Keratinocyte (primary cell): ENCODE measurements around the gene PRDX2. TPM values are rescaled to one million over a fixed set of nuclear protein-coding genes. Genes with fewer than 3 reads are reported as not detected.
A peak's percentile ranks its signal among the peaks of the same experiment; 100 is the strongest.

Experiments
- DNase-seq: peaks from one replicate; pipeline ENCODE4 v3.0.0-alpha.2; 2011; ENCODE audit warnings: low read depth, missing footprints, low spot score
- FAIRE-seq: peaks from 2 replicates; lab custom pipeline; 2011; peaks lifted over from hg19 to GRCh38; lab: Jason Lieb, UNC
- H2AFZ ChIP-seq: 2 replicates; pipeline ENCODE4 v1.6.0; 2012; ENCODE audit warnings: low read length, control low read depth, inconsistent platforms; ENCODE audit not compliant: control insufficient read depth
- H3K27ac ChIP-seq: 2 replicates; pipeline ENCODE4 v1.5.1; 2011; ENCODE audit warnings: low read length; ENCODE audit not compliant: control insufficient read depth, insufficient read depth
- H3K27me3 ChIP-seq: 3 replicates; pipeline ENCODE4 v1.6.0; 2011; ENCODE audit warnings: low read length; ENCODE audit not compliant: control insufficient read depth, insufficient read depth; ENCODE audit errors: extremely low read depth
- H3K36me3 ChIP-seq, 2 experiments: 2 replicates in 1 of 2; 3 replicates in 1 of 2; pipeline ENCODE4 v1.5.1; 2011; ENCODE audit warnings: low read length in 2 of 2, mild to moderate bottlenecking in 1 of 2; ENCODE audit not compliant: control insufficient read depth in 2 of 2, insufficient read depth in 2 of 2; ENCODE audit errors: extremely low read depth in 1 of 2
- H3K4me1 ChIP-seq: 3 replicates; pipeline ENCODE4 v1.5.1; 2011; ENCODE audit warnings: low read length; ENCODE audit not compliant: control insufficient read depth, insufficient read depth; ENCODE audit errors: extremely low read depth
- H3K4me2 ChIP-seq: 3 replicates; pipeline ENCODE4 v1.6.0; 2011; ENCODE audit warnings: low read depth, low read length; ENCODE audit not compliant: control insufficient read depth, insufficient read depth; ENCODE audit errors: extremely low read depth
- H3K4me3 ChIP-seq, 3 experiments: fragments of 200-600 bp in 1 of 3; sonication (generic) in 1 of 3; 2 replicates in 2 of 3; 3 replicates in 1 of 3; pipeline ENCODE4 v1.5.1; 2011 to 2016; ENCODE audit warnings: low read length in 3 of 3, mild to moderate bottlenecking in 3 of 3, control low read depth in 2 of 3, inconsistent platforms in 1 of 3, low read depth in 1 of 3, mixed read lengths in 1 of 3, mixed run types in 1 of 3, moderate library complexity in 1 of 3; ENCODE audit not compliant: control insufficient read depth in 2 of 3, insufficient read depth in 2 of 3; ENCODE audit errors: extremely low read depth in 1 of 3
- H3K79me2 ChIP-seq: 2 replicates; pipeline ENCODE4 v1.6.0; 2012; ENCODE audit warnings: low read length; ENCODE audit not compliant: control insufficient read depth, insufficient read depth
- H3K9ac ChIP-seq: 3 replicates; pipeline ENCODE4 v1.6.0; 2011; ENCODE audit warnings: low read length; ENCODE audit not compliant: control insufficient read depth, insufficient read depth; ENCODE audit errors: extremely low read depth
- H3K9me1 ChIP-seq: 3 replicates; pipeline ENCODE4 v1.6.0; 2011; ENCODE audit warnings: low read length; ENCODE audit not compliant: control insufficient read depth, insufficient read depth; ENCODE audit errors: extremely low read depth
- H3K9me3 ChIP-seq: 2 replicates; pipeline ENCODE4 v1.5.1; 2012; ENCODE audit warnings: low read depth, low read length; ENCODE audit not compliant: control insufficient read depth
- H4K20me1 ChIP-seq: 3 replicates; pipeline ENCODE4 v1.6.0; 2011; ENCODE audit warnings: low read length; ENCODE audit not compliant: control insufficient read depth, insufficient read depth; ENCODE audit errors: extremely low read depth
- EZH2 ChIP-seq: IDR thresholded peaks from one replicate; pipeline ENCODE4 v1.6.1; 2012; ENCODE audit warnings: inconsistent platforms, mild to moderate bottlenecking, low read length, moderate library complexity
- dilution Hi-C: fragments of 300-500 bp; cut with MboI; formaldehyde crosslinking; loops from one replicate; pipeline ENCODE4 v1.7.0; 2020; ENCODE audit warnings: low sequenced_read_pairs; ENCODE audit not compliant: extremely low pct_ligation_motif_present
- polyA plus RNA-seq, 5 experiments: library from polyadenylated mRNA; depleted of rRNA in 3 of 5; stranded (reverse) in 3 of 5; stranded (forward) in 1 of 5; unstranded in 1 of 5; fragments of >200 nt; gene quantifications; 1 replicate in 1 of 5; 2 replicates in 3 of 5; 3 replicates in 1 of 5; pipeline versions ENCODE4 v1.2.1 to v1.2.3, GENCODE V29; 2011 to 2012; ENCODE audit warnings: missing spikeins in 2 of 5, low read depth in 1 of 5, low replicate concordance in 1 of 5
- TF ChIP-seq, protein P1 (sequence below), 3 experiments: IDR thresholded peaks in 1 of 3; conservative IDR thresholded peaks in 1 of 3; optimal IDR thresholded peaks in 1 of 3; 2 replicates in 2 of 3; 3 replicates in 1 of 3; pipeline versions ENCODE3 to v1.5.1; 2011; ENCODE audit warnings: low read length in 3 of 3, mild to moderate bottlenecking in 3 of 3, moderate library complexity in 2 of 3, control low read depth in 1 of 3, inconsistent platforms in 1 of 3; ENCODE audit not compliant: insufficient read depth in 2 of 3; ENCODE audit errors: extremely low read depth in 1 of 3

The PRDX2 gene
- polyA plus RNA-seq, 1 donor (not counting 4 experiments of a cell fraction or from before 2014, with no cell fraction given): 154 TPM

DNA sequence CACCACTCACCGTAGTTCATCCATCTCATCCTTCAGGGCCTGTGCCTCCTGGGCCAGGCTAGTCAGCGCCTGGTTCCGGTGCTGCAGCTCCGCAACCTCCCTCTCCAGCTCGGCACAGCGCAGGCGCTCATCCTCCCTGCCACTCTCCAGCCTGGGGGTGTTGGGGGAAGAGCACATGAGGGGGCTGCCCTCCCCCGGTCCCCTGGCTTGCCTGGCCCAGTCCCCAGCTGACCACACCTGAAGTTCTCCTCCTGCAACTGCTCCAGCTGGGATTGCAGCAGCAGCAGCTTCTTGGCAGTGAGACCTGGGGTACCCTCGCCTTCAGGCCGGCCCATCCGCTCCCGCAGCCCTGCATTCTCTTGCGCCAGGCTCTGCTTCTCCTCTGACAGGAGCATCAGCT lies 30.7 kb downstream of the PRDX2 start:
- FAIRE-seq: no peak
- H2AFZ ChIP-seq: no peak overlapping the region
- DNase-seq: no peak

DNA sequence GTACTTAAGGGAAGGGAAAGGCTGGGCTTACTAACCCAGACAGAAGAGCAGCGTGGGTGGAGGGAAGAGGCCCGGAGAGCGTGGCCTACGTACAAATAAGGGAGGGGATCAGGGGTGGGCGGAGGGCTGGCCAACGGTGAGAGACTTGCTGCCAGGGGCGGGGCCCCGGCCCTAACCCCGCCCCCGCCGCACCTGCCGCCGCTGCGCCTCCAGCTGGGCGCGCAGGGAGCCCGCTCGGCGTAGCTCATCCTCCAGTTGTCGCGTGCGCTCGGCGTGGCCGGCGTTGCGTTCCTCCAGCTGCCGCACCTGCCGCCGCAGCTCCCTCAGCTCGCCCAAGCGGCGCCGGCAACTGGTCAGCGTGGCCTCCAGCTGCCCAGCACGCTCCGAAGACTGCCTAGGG lies 31.9 kb downstream of the PRDX2 start:
- Histone ChIP-seq H3K4me2 (no peak overlapping the region), H3K9me3 (no peaks in the 10 kb centered on the region), H3K4me1 (peaks cover 8% of the 10 kb centered on the region), H4K20me1 (peaks cover 6% of the 10 kb centered on the region), H3K4me3 (no peak overlapping the region), H2AFZ (no peak overlapping the region), H3K27ac (no peak overlapping the region), H3K9ac (no peak overlapping the region), H3K36me3 (peaks cover 18 to 37% of the 10 kb centered on the region in 2 experiments), H3K79me2 (peaks cover 3% of the 10 kb centered on the region), H3K9me1 (no peaks in the 10 kb centered on the region), H3K27me3 (no peaks in the 10 kb centered on the region)
- no peak for TF ChIP-seq EZH2
- TF ChIP-seq, protein P1, sequence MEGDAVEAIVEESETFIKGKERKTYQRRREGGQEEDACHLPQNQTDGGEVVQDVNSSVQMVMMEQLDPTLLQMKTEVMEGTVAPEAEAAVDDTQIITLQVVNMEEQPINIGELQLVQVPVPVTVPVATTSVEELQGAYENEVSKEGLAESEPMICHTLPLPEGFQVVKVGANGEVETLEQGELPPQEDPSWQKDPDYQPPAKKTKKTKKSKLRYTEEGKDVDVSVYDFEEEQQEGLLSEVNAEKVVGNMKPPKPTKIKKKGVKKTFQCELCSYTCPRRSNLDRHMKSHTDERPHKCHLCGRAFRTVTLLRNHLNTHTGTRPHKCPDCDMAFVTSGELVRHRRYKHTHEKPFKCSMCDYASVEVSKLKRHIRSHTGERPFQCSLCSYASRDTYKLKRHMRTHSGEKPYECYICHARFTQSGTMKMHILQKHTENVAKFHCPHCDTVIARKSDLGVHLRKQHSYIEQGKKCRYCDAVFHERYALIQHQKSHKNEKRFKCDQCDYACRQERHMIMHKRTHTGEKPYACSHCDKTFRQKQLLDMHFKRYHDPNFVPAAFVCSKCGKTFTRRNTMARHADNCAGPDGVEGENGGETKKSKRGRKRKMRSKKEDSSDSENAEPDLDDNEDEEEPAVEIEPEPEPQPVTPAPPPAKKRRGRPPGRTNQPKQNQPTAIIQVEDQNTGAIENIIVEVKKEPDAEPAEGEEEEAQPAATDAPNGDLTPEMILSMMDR (optimal IDR thresholded peaks at IDR 0.05 in 1 of 3, IDR thresholded peaks at IDR 0.05 in 1 of 3, conservative IDR thresholded peaks at IDR 0.05 in 1 of 3; ENCODE audit: extremely low read depth in 1 of 3, insufficient read depth in 2 of 3, low read length in 3 of 3): peak in 1 of 3 experiments; percentile 19
- FAIRE-seq: no peak
- dilution Hi-C loops: no loop called here
- no peak for DNase-seq

More for the DNA sequence above, 30.7 kb downstream of the PRDX2 start:
- Histone ChIP-seq H3K27ac (no peak overlapping the region), H4K20me1 (peaks cover 6% of the 10 kb centered on the region), H3K79me2 (peaks cover 3% of the 10 kb centered on the region), H3K4me1 (peaks cover 9% of the 10 kb centered on the region), H3K4me2 (no peak overlapping the region), H3K9ac (no peak overlapping the region), H3K4me3 (no peak overlapping the region), H3K9me1 (no peaks in the 10 kb centered on the region), H3K9me3 (no peaks in the 10 kb centered on the region), H3K36me3 (peaks cover 19 to 31% of the 10 kb centered on the region in 2 experiments), H3K27me3 (no peaks in the 10 kb centered on the region)
- TF ChIP-seq EZH2: no peak
- TF ChIP-seq, protein P1 (optimal IDR thresholded peaks at IDR 0.05 in 1 of 3, IDR thresholded peaks at IDR 0.05 in 1 of 3, conservative IDR thresholded peaks at IDR 0.05 in 1 of 3; ENCODE audit: extremely low read depth in 1 of 3, insufficient read depth in 2 of 3, low read length in 3 of 3): no peak
- dilution Hi-C loops: no loop called here
